HS-5 (cell line): ENCODE results near the gene NASP.
"Not testable (repeated sequence)": the region's sequence is repeated elsewhere in the genome, so short reads cannot be mapped to it uniquely, and the experiment has no call there.

Experiments
- DNase-seq: peaks from one replicate; pipeline ENCODE4 v3.0.0-alpha.2; 2012; ENCODE audit warnings: low read depth

Gene NASP

GRCh38 chr1:45569962-45570581, 13.8 kb upstream of the NASP start:
- peak; percentile 46 for DNase-seq

GRCh38 chr1:45570631-45571030, 13.2 kb upstream of the NASP start:
- DNase-seq, result no peak

- no peak for DNase-seq
Observed at GRCh38 chr1:45573231-45573804, 10.5 kb upstream of the NASP start.

GRCh38 chr1:45574105-45574626, 9.7 kb upstream of the NASP start:
- DNase-seq, result no peak

GRCh38 chr1:45583264-45583665, 576 bp upstream of the NASP start:
- peak; percentile 93 for DNase-seq

- peak; percentile 65 for DNase-seq
Observed at GRCh38 chr1:45584351-45585109, 689 bp downstream of the NASP start.

- no peak for DNase-seq
Observed at GRCh38 chr1:45585110-45585426, 1.2 kb downstream of the NASP start.

GRCh38 chr1:45585496-45586075, 1.7 kb downstream of the NASP start:
- DNase-seq, result no peak

- no peak for DNase-seq
Observed at GRCh38 chr1:45586769-45587168, 2.9 kb downstream of the NASP start.

GRCh38 chr1:45589861-45590260, 6.0 kb downstream of the NASP start:
- DNase-seq, result no peak

- DNase-seq, result no peak
Observed at GRCh38 chr1:45594412-45594811, 10.6 kb downstream of the NASP start.

GRCh38 chr1:45596765-45597164, 12.9 kb downstream of the NASP start:
- not testable (repeated sequence) for DNase-seq

- DNase-seq, result no peak
Observed at GRCh38 chr1:45604239-45604638, 20.4 kb downstream of the NASP start.

GRCh38 chr1:45607404-45608074, 23.7 kb downstream of the NASP start:
- no peak for DNase-seq

- no peak for DNase-seq
Observed at GRCh38 chr1:45608175-45609156, 24.6 kb downstream of the NASP start.

- no peak for DNase-seq
Observed at GRCh38 chr1:45610589-45611226, 26.9 kb downstream of the NASP start.

- no peak for DNase-seq
Observed at GRCh38 chr1:45612941-45613579, 29.2 kb downstream of the NASP start.

- DNase-seq, result no peak
Observed at GRCh38 chr1:45615885-45616284, 32.0 kb downstream of the NASP start.

GRCh38 chr1:45617618-45618017, 33.8 kb downstream of the NASP start:
- DNase-seq, result peak; percentile 49
